Measurements from ENCODE around the gene C3orf85. TPM values are rescaled to one million over a fixed set of nuclear protein-coding genes. Genes with fewer than 3 reads are reported as not detected.

C3orf85 gene
- total and polyA plus RNA-seq, 12 donors, result not detected

GRCh38 chr3:109155828-109156227 is 19.3 kb downstream of the C3orf85 start:
- H3K9me3 ChIP-seq (replicated peaks in 1 of 3), result no peaks in the 10 kb centered on the region
- TF ChIP-seq POLR2A (IDR thresholded peaks at IDR 0.05), result no peak
- TF ChIP-seq, protein P1, sequence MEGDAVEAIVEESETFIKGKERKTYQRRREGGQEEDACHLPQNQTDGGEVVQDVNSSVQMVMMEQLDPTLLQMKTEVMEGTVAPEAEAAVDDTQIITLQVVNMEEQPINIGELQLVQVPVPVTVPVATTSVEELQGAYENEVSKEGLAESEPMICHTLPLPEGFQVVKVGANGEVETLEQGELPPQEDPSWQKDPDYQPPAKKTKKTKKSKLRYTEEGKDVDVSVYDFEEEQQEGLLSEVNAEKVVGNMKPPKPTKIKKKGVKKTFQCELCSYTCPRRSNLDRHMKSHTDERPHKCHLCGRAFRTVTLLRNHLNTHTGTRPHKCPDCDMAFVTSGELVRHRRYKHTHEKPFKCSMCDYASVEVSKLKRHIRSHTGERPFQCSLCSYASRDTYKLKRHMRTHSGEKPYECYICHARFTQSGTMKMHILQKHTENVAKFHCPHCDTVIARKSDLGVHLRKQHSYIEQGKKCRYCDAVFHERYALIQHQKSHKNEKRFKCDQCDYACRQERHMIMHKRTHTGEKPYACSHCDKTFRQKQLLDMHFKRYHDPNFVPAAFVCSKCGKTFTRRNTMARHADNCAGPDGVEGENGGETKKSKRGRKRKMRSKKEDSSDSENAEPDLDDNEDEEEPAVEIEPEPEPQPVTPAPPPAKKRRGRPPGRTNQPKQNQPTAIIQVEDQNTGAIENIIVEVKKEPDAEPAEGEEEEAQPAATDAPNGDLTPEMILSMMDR (IDR thresholded peaks at IDR 0.05), result no peak
- intact Hi-C loops (cut with DNase I), result no loop called here

DNA sequence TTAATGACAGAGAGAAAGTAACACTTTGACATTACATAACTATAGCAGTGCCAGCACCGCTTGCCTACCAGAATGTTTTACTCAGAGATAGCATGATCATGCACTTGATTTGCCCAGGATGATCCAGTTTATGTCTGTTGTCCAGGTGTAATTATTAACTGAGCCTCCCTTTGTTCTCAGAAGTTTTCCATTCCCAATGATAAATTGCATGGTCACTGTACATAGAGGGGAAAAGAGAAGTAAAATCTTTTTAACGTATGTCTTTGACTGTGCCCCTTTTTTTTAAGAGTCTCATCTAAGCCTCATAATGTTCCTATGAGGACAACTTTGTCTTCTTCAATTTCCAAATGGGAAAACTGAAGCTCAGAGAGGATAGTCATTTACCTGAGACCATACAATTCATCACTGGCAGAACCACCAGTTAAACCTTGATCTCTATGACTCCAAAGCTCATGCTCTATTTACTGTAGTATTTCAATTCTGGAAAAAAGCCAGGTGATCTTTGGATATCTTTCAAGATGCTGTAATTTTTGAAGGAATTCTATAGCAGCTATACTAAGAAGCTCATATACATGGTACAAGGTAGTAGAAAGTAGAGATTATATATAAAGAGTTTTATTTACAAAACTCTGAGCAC is 25.1 kb downstream of the C3orf85 start:
- no peak for DNase-seq
- no peaks in the 10 kb centered on the region for H3K36me3 ChIP-seq (replicated peaks in 1 of 2)
- H3K27me3 ChIP-seq, result no peaks in the 10 kb centered on the region
- no peaks in the 10 kb centered on the region for H3K4me1 ChIP-seq (replicated peaks in 1 of 2)
- no peaks in the 10 kb centered on the region for H3K9me3 ChIP-seq (replicated peaks in 1 of 3)
- 32 to 59% (median 44%) methylated on average over 2 of the region's 2 CpGs for WGBS, 4 donors
- intact Hi-C loops (cut with DNase I), result no loop called here
- no peak for TF ChIP-seq POLR2A (IDR thresholded peaks at IDR 0.05)
- TF ChIP-seq, protein P1 (IDR thresholded peaks at IDR 0.05), result no peak
- H3K27ac ChIP-seq, result no peak overlapping the region
- H3K4me3 ChIP-seq, result no peak overlapping the region

More at GRCh38 chr3:109155828-109156227, 19.3 kb downstream of the C3orf85 start:
- no peaks in the 10 kb centered on the region for H3K36me3 ChIP-seq (replicated peaks in 1 of 2)
- no peak overlapping the region for H3K4me3 ChIP-seq
- WGBS, 4 donors, result 71 to 88% (median 79%) methylated on average over 1 of the region's 1 CpG
- H3K27me3 ChIP-seq, result no peaks in the 10 kb centered on the region
- no peak overlapping the region for H3K27ac ChIP-seq
- DNase-seq, result no peak
- no peaks in the 10 kb centered on the region for H3K4me1 ChIP-seq (replicated peaks in 1 of 2)

DNA sequence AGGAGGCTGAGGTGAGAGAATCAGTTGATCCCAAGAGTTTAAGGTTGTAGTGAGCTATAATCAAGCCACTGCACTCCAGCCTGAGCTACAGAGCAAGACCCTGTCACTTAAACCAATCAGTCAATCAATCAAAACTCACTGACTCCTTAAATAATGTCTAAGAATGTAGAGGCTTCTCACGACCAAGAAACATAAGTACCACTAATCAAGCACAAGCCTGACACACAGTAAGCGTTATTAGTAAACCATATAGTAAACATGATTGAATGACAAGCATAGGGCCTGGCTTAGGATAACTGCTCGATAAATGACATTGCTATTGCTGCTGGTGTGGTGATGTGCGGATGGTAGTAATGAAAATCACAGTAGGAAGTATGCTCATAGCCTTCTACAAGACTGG is 29.4 kb downstream of the C3orf85 start:
- Histone ChIP-seq H3K4me3 (no peak overlapping the region), H3K9me3 (replicated peaks in 1 of 3) (no peaks in the 10 kb centered on the region), H3K27me3 (no peaks in the 10 kb centered on the region), H3K36me3 (replicated peaks in 1 of 2) (no peaks in the 10 kb centered on the region), H3K27ac (no peak overlapping the region), H3K4me1 (replicated peaks in 1 of 2) (no peaks in the 10 kb centered on the region)
- TF ChIP-seq POLR2A (IDR thresholded peaks at IDR 0.05), result no peak
- TF ChIP-seq, protein P1 (IDR thresholded peaks at IDR 0.05), result no peak
- no peak for DNase-seq
- 76 to 89% (median 83%) methylated on average over 4 of the region's 4 CpGs for WGBS, 4 donors
- intact Hi-C loops (cut with DNase I), result no loop called here

DNA sequence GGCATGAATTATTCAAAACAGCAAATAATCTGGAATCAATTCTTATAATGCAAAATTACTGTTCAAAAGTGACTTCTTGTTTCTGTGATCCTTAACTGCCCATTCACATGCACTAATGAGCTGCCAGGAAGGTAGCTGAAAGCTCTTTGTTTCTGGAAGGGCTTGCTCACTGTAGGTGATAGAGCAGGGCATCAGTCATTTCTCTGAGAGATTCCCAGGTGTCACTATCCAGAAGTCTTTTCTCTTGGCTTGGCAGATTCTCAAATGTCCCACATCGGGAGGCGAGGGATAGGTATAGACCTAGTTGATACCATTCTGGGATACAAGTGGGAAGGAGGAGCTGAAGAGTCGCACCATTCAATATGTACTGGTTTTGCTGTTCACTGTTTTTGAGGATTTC is 35.0 kb downstream of the C3orf85 start:
- intact Hi-C loops (cut with DNase I), result no loop called here
- H3K27ac ChIP-seq, result no peak overlapping the region
- WGBS, 4 donors, result 89 to 98% (median 91%) methylated on average over 3 of the region's 3 CpGs
- no peak for DNase-seq
- H3K4me1 ChIP-seq (replicated peaks in 1 of 2), result no peaks in the 10 kb centered on the region
- H3K9me3 ChIP-seq (replicated peaks in 1 of 3), result no peaks in the 10 kb centered on the region
- no peak overlapping the region for H3K4me3 ChIP-seq
- TF ChIP-seq, protein P1 (IDR thresholded peaks at IDR 0.05), result no peak
- no peak for TF ChIP-seq POLR2A (IDR thresholded peaks at IDR 0.05)
- H3K36me3 ChIP-seq (replicated peaks in 1 of 2), result no peaks in the 10 kb centered on the region
- no peaks in the 10 kb centered on the region for H3K27me3 ChIP-seq

Data from adrenal gland (tissue), 12 donors.